Renal cortical epithelial cell (primary cell): ENCODE results near the gene KLHDC7A. TPM values are rescaled to one million over a fixed set of nuclear protein-coding genes. Genes with fewer than 3 reads are reported as not detected.

ENCODE experiments used
- total RNA-seq: library from RNA; depleted of rRNA; stranded (reverse); fragments of >200 nt; gene quantifications from 2 replicates; pipeline ENCODE4 v1.2.3, GENCODE V29; 2014

KLHDC7A gene
- total RNA-seq, 1 donor from 2014 or later = 28.3 TPM

Other genes with a start within 250 kb of the KLHDC7A start
- gene PAX7, start 149.9 kb downstream of the KLHDC7A start, total RNA-seq = not detected in 2 replicates